H1 (cell line): ENCODE results near the gene GINS3. TPM values are rescaled to one million over a fixed set of nuclear protein-coding genes. Genes with fewer than 3 reads are reported as not detected.

Experiments used
- CTCF ChIA-PET: fragments of 300-600 bp; sonication (Branson Sonifier 250); formaldehyde crosslinking; loops from one replicate; lab custom pipeline; 2021; ENCODE audit not compliant: partially characterized antibody; lab: Charles Lee
- POLR2A ChIA-PET: fragments of 300-600 bp; sonication (Branson Sonifier 250); formaldehyde crosslinking; loops from one replicate; lab custom pipeline; 2021; ENCODE audit warnings: inconsistent platforms; ENCODE audit not compliant: partially characterized antibody; lab: Charles Lee
- DNase-seq, 2 experiments: peaks; one replicate each; pipeline versions ENCODE4 v3.0.0 to v3.0.0-alpha.2; 2010 to 2022; ENCODE audit warnings: low spot score in 2 of 2, low read depth in 1 of 2, mixed read lengths in 1 of 2
- FAIRE-seq: peaks from 2 replicates; lab custom pipeline; 2011; peaks lifted over from hg19 to GRCh38; lab: Jason Lieb, UNC
- H2AFZ ChIP-seq: 2 replicates; pipeline ENCODE4 v1.8.1; 2012; ENCODE audit warnings: low read length, inconsistent platforms
- H2AK5ac ChIP-seq: 2 replicates; pipeline ENCODE4 v1.6.1; 2013; ENCODE audit warnings: low read depth, low read length
- H2BK120ac ChIP-seq: replicated peaks from 2 replicates; pipeline ENCODE3; 2013; ENCODE audit warnings: low read depth, low read length, inconsistent platforms
- H2BK12ac ChIP-seq: 2 replicates; pipeline ENCODE4 v1.6.1; 2013; ENCODE audit warnings: low read depth, low read length
- H2BK15ac ChIP-seq: 2 replicates; pipeline ENCODE4 v1.6.1; 2013; ENCODE audit warnings: low read length
- H2BK20ac ChIP-seq: 2 replicates; pipeline ENCODE4 v1.6.1; 2013; ENCODE audit warnings: low read length
- H2BK5ac ChIP-seq: 2 replicates; pipeline ENCODE4 v1.6.1; 2013; ENCODE audit warnings: low read depth, low read length
- H3K14ac ChIP-seq: 2 replicates; pipeline ENCODE4 v1.6.1; 2013; ENCODE audit warnings: inconsistent platforms; ENCODE audit not compliant: insufficient read length
- H3K18ac ChIP-seq: 2 replicates; pipeline ENCODE4 v1.6.1; 2013; ENCODE audit warnings: low read length; ENCODE audit errors: extremely low read depth
- H3K23ac ChIP-seq: 2 replicates; pipeline ENCODE4 v1.6.1; 2013; ENCODE audit warnings: inconsistent platforms; ENCODE audit not compliant: insufficient read length
- H3K23me2 ChIP-seq: 2 replicates; pipeline ENCODE4 v1.6.1; 2013; ENCODE audit warnings: low read depth, low read length
- H3K27ac ChIP-seq: 2 replicates; pipeline ENCODE4 v1.6.1; 2011; ENCODE audit warnings: low read depth, low read length, inconsistent platforms
- H3K27me3 ChIP-seq, 4 experiments: replicated peaks in 1 of 4; 1 replicate in 1 of 4; 2 replicates in 3 of 4; pipeline versions ENCODE4 v1.6.1 to v1.8.1; 2011 to 2013; ENCODE audit warnings: low read length in 3 of 4, mild to moderate bottlenecking in 3 of 4, inconsistent platforms in 2 of 4, mixed read lengths in 2 of 4, moderate library complexity in 1 of 4; ENCODE audit not compliant: control insufficient read depth in 3 of 4, insufficient read depth in 3 of 4; ENCODE audit errors: extremely low read depth in 1 of 4
- H3K36me3 ChIP-seq, 4 experiments: 2 replicates each; pipeline versions ENCODE4 v1.6.1 to v1.8.1; 2011 to 2013; ENCODE audit warnings: mild to moderate bottlenecking in 4 of 4, low read length in 3 of 4, moderate library complexity in 2 of 4, control low read depth in 1 of 4, inconsistent platforms in 1 of 4; ENCODE audit not compliant: insufficient read depth in 4 of 4, control insufficient read depth in 2 of 4
- H3K4ac ChIP-seq: replicated peaks from 2 replicates; pipeline ENCODE3; 2013; ENCODE audit warnings: low read length, low read depth, mixed read lengths, inconsistent platforms; ENCODE audit not compliant: insufficient read length
- H3K4me1 ChIP-seq, 4 experiments: replicated peaks in 1 of 4; 1 replicate in 1 of 4; 2 replicates in 3 of 4; pipeline versions ENCODE4 v1.6.1 to v1.8.1; 2011 to 2013; ENCODE audit warnings: low read length in 3 of 4, inconsistent platforms in 2 of 4, mixed read lengths in 1 of 4; ENCODE audit not compliant: insufficient read depth in 4 of 4, control insufficient read depth in 3 of 4
- H3K4me2 ChIP-seq, 2 experiments: 2 replicates each; pipeline versions ENCODE4 v1.6.1 to v1.8.1; 2011 to 2013; ENCODE audit warnings: low read depth in 2 of 2, low read length in 2 of 2, control low read depth in 1 of 2, inconsistent platforms in 1 of 2, mild to moderate bottlenecking in 1 of 2; ENCODE audit not compliant: insufficient read depth in 1 of 2
- H3K4me3 ChIP-seq, 4 experiments: fragments of 200-600, 300-600 bp in 1 of 4; sonication (generic), shearing (Covaris generic), sonication (Bioruptor Twin) in 1 of 4; 2 replicates each; pipeline versions ENCODE4 v1.5.1 to v1.8.1; 2011 to 2016; ENCODE audit warnings: low read length in 4 of 4, low read depth in 3 of 4, control low read depth in 2 of 4, inconsistent platforms in 2 of 4, mild to moderate bottlenecking in 2 of 4, mixed read lengths in 1 of 4, moderate library complexity in 1 of 4; ENCODE audit not compliant: insufficient read depth in 2 of 4; ENCODE audit errors: extremely low read depth in 1 of 4
- H3K56ac ChIP-seq: replicated peaks from 2 replicates; pipeline ENCODE3; 2013; ENCODE audit warnings: low read depth, mild to moderate bottlenecking, mixed read lengths, low read length, inconsistent platforms; ENCODE audit not compliant: insufficient read length
- H3K79me1 ChIP-seq: 2 replicates; pipeline ENCODE4 v1.6.1; 2013; ENCODE audit warnings: low read depth, low read length, control low read depth
- H3K79me2 ChIP-seq, 2 experiments: 2 replicates each; pipeline versions ENCODE4 v1.6.1 to v1.8.1; 2012 to 2013; ENCODE audit warnings: low read length in 2 of 2, mild to moderate bottlenecking in 2 of 2, inconsistent platforms in 1 of 2; ENCODE audit not compliant: insufficient read depth in 2 of 2, control insufficient read depth in 1 of 2
- H3K9ac ChIP-seq, 4 experiments: replicated peaks in 1 of 4; 1 replicate in 1 of 4; 2 replicates in 3 of 4; pipeline versions ENCODE4 v1.6.1 to v1.8.1; 2011 to 2013; ENCODE audit warnings: low read depth in 3 of 4, low read length in 3 of 4, control low read depth in 2 of 4, mild to moderate bottlenecking in 2 of 4, moderate library complexity in 2 of 4, inconsistent platforms in 1 of 4; ENCODE audit errors: extremely low read depth in 1 of 4
- H3K9me3 ChIP-seq, 2 experiments: 2 replicates each; pipeline versions ENCODE4 v1.6.1 to v1.8.1; 2012 to 2013; ENCODE audit warnings: mild to moderate bottlenecking in 2 of 2, moderate library complexity in 2 of 2, control low read depth in 1 of 2, inconsistent platforms in 1 of 2, low read depth in 1 of 2, low read length in 1 of 2, mixed read lengths in 1 of 2; ENCODE audit not compliant: insufficient read depth in 2 of 2
- H4K20me1 ChIP-seq, 2 experiments: replicated peaks in 1 of 2; 2 replicates each; pipeline versions ENCODE3 to v1.8.1; 2011 to 2013; ENCODE audit warnings: inconsistent platforms in 2 of 2, low read length in 2 of 2, mild to moderate bottlenecking in 1 of 2; ENCODE audit not compliant: insufficient read depth in 2 of 2, control insufficient read depth in 1 of 2
- H4K5ac ChIP-seq: 2 replicates; pipeline ENCODE4 v1.6.1; 2013; ENCODE audit warnings: low read length, low read depth, mixed read lengths, inconsistent platforms; ENCODE audit not compliant: insufficient read length
- H4K8ac ChIP-seq: 2 replicates; pipeline ENCODE4 v1.8.0; 2013; ENCODE audit warnings: mild to moderate bottlenecking, moderate library complexity, low read length, inconsistent platforms; ENCODE audit not compliant: insufficient read depth; ENCODE audit errors: extremely low read depth
- H4K91ac ChIP-seq: replicated peaks from 2 replicates; pipeline ENCODE3; 2013; ENCODE audit warnings: low read length, mixed read lengths, inconsistent platforms; ENCODE audit not compliant: insufficient read length
- ASH2L ChIP-seq: fragments of 200-600, 300-600 bp; sonication (generic); IDR thresholded peaks from one replicate; pipeline ENCODE4 v1.7.1; 2017; ENCODE audit warnings: low read length
- CHD2 ChIP-seq: IDR thresholded peaks from 2 replicates; pipeline ENCODE4 v1.6.1; 2012; ENCODE audit warnings: low read length, improper control_type of control experiment
- HDAC2 ChIP-seq, 2 experiments: fragments of 300-600 bp in 1 of 2; sonication (generic) in 1 of 2; IDR thresholded peaks; 2 replicates each; pipeline ENCODE4 v1.6.1; 2011 to 2012; ENCODE audit warnings: low read depth in 2 of 2, low read length in 2 of 2, mild to moderate bottlenecking in 2 of 2, moderate library complexity in 2 of 2, borderline replicate concordance in 1 of 2, inconsistent platforms in 1 of 2
- HDAC6 ChIP-seq: IDR thresholded peaks from one replicate; pipeline ENCODE4 v1.7.1; 2012; ENCODE audit warnings: low read depth, mild to moderate bottlenecking, inconsistent platforms, low read length, moderate library complexity
- MAX ChIP-seq: IDR thresholded peaks from 2 replicates; pipeline ENCODE4 v1.6.1; 2012; ENCODE audit warnings: inconsistent platforms
- NANOG ChIP-seq: IDR thresholded peaks from 2 replicates; pipeline ENCODE4 v1.6.1; 2011; ENCODE audit warnings: low read length, low read depth, mild to moderate bottlenecking, inconsistent platforms; ENCODE audit not compliant: insufficient read depth, poor library complexity, severe bottlenecking
- PHF8 ChIP-seq: fragments of 200-600 bp; sonication (generic); conservative IDR thresholded peaks from 2 replicates; pipeline ENCODE4 v1.7.1; 2012; ENCODE audit warnings: low read depth, mild to moderate bottlenecking, inconsistent platforms, low read length, moderate library complexity
- POLR2AphosphoS5 ChIP-seq: IDR thresholded peaks from 2 replicates; pipeline ENCODE4 v1.6.1; 2011; ENCODE audit warnings: low read depth, low read length
- RXRA ChIP-seq: IDR thresholded peaks from 2 replicates; pipeline ENCODE4 v1.6.1; 2011; ENCODE audit warnings: low read depth, mild to moderate bottlenecking, low read length, moderate library complexity; ENCODE audit not compliant: insufficient read depth
- TAF1 ChIP-seq: IDR thresholded peaks from 2 replicates; pipeline ENCODE4 v1.6.1; 2011; ENCODE audit warnings: mild to moderate bottlenecking, low read depth, low read length
- TEAD4 ChIP-seq: IDR thresholded peaks from 2 replicates; pipeline ENCODE4 v1.6.1; 2012; ENCODE audit warnings: low read depth, low read length, inconsistent platforms, mixed read lengths
- USF2 ChIP-seq: IDR thresholded peaks from 2 replicates; pipeline ENCODE4 v1.6.1; 2011; ENCODE audit warnings: low read length, improper control_type of control experiment
- ZNF274 ChIP-seq: IDR thresholded peaks from 2 replicates; pipeline ENCODE4 v1.7.0; 2012; ENCODE audit warnings: low read length, borderline replicate concordance; ENCODE audit errors: extremely low read depth
- WGBS, 2 experiments: shearing (Covaris generic) in 1 of 2; methylation state at CpG; one replicate each; pipeline versions ENCODE4 v1.1.6 to v1.1.7; 2013 to 2015; ENCODE audit warnings: low lambda C conversion rate in 2 of 2, mixed read lengths in 2 of 2, inconsistent platforms in 1 of 2, low coverage in 1 of 2, missing lambda C conversion rate in 1 of 2; ENCODE audit not compliant: insufficient replicate concordance in 2 of 2, insufficient coverage in 1 of 2, insufficient read length in 1 of 2; ENCODE audit errors: extremely low coverage in 1 of 2, missing lambda C conversion rate in 1 of 2; 5-methylcytosine and 5-hydroxymethylcytosine counted together
- polyA plus RNA-seq, 7 experiments: library from polyadenylated mRNA; depleted of rRNA in 3 of 7; stranded (reverse) in 5 of 7; unstranded in 2 of 7; fragments of >200 nt in 5 of 7; fragments of 200-250 nt in 2 of 7; gene quantifications; 1 replicate in 5 of 7; 2 replicates in 1 of 7; 4 replicates in 1 of 7; pipeline versions ENCODE4 v1.2.1 to v1.2.3, GENCODE V29; 2011 to 2013; ENCODE audit warnings: missing spikeins in 2 of 7, mixed read lengths in 2 of 7
- total RNA-seq: library from RNA; stranded (reverse); fragmentation: NEBNext Ultra II Directional; extraction: Animal tissue kit (Norgen Biotek cat#: 25700); gene quantifications from 2 replicates; pipeline ENCODE4 v1.2.1, GENCODE V29; 2021

Gene GINS3
- total and polyA plus RNA-seq, 2 of the 8 experiments (the other 6 are each of a cell fraction or from before 2014, with no cell fraction given) = 12.9 to 15.4 TPM

GRCh38 chr16:58381661-58382060, 10.6 kb upstream of the GINS3 start:
- Histone ChIP-seq H3K14ac (no peak overlapping the region), H2BK15ac (no peak overlapping the region), H3K4me3 (no peak overlapping the region), H2AK5ac (no peak overlapping the region), H3K27ac (no peak overlapping the region), H4K5ac (no peak overlapping the region), H3K18ac (no peak overlapping the region), H4K20me1 (no peaks in the 10 kb centered on the region), H3K9ac (no peak overlapping the region), H3K36me3 (no peaks in the 10 kb centered on the region), H2BK12ac (no peak overlapping the region), H2BK20ac (no peak overlapping the region), H3K79me1 (no peaks in the 10 kb centered on the region), H2BK120ac (no peak overlapping the region), H4K8ac (no peak overlapping the region), H3K56ac (no peak overlapping the region), H3K9me3 (no peaks in the 10 kb centered on the region), H3K4ac (no peak overlapping the region), H2AFZ (no peak overlapping the region), H2BK5ac (no peak overlapping the region), H4K91ac (no peak overlapping the region), H3K4me2 (no peak overlapping the region), H3K27me3 (no peaks in the 10 kb centered on the region), H3K23me2 (no peaks in the 10 kb centered on the region), H3K79me2 (no peaks in the 10 kb centered on the region), H3K23ac (no peak overlapping the region), H3K4me1 (no peaks in the 10 kb centered on the region)
- 83% methylated on average over 1 of the region's 1 CpG; no CpG with 5 or more reads in 1 of the 2 experiments for WGBS, 2 experiments
- CTCF ChIA-PET = no interaction called here
- POLR2A ChIA-PET = interaction anchor here (1.5 kb wide), 1 partner anchor 11 kb away, joined by 3 read pairs; the partner anchor contains the start of gene GINS3
- TF ChIP-seq RXRA (no peak), HDAC6 (no peak), ASH2L (no peak), USF2 (no peak), MAX (no peak), CHD2 (no peak), ZNF274 (no peak), NANOG (no peak), PHF8 (no peak), TEAD4 (no peak), TAF1 (no peak), HDAC2 (IDR thresholded peaks at IDR 0.05; ENCODE audit: borderline replicate concordance in 1 of 2, low read depth in 2 of 2, low read length in 2 of 2) (no peak), POLR2AphosphoS5 (no peak)
- no peak for FAIRE-seq
- DNase-seq = no peak
